A673 (cell line): ENCODE measurements around the gene AP1M1.

Experiments used
- CTCF ChIP-seq: fragments of 300-800, 200-600 bp; sonication (generic); conservative IDR thresholded peaks from 2 replicates; pipeline ENCODE4 v1.5.1; 2017; ENCODE audit warnings: low read depth, mild to moderate bottlenecking, antibody characterized with exemption, low read length, moderate library complexity, mixed read lengths
- EZH2 ChIP-seq: fragments of 200-600 bp; sonication (generic); IDR thresholded peaks from 2 replicates; pipeline ENCODE4 v1.6.1; 2017; ENCODE audit warnings: borderline replicate concordance, low read depth, mild to moderate bottlenecking, mixed read lengths, antibody characterized with exemption, low read length; ENCODE audit not compliant: poor library complexity, severe bottlenecking

GRCh38 chr19:16200038-16201010 is 2.6 kb downstream of the AP1M1 start:
- TF ChIP-seq CTCF (no peak), EZH2 (no peak)
